ENCODE results near the gene AKNA. TPM values are rescaled to one million over a fixed set of nuclear protein-coding genes. Genes with fewer than 3 reads are reported as not detected.

Gene AKNA
- total and polyA plus RNA-seq, 2 donors from 2014 or later = 6.1 to 52.1 TPM

GRCh38 chr9:114378016-114378415 is 9.8 kb downstream of the AKNA start:
- no peak for DNase-seq
- peaks cover 0 to 8% (median 0%) of the 10 kb centered on the region in 3 donors for H3K4me1 ChIP-seq (ENCODE audit: control insufficient read depth in 2 of 3, insufficient read depth in 2 of 3, low read depth in 1 of 3, low read length in 3 of 3)
- FAIRE-seq = no peak
- H3K27me3 ChIP-seq (ENCODE audit: control insufficient read depth, insufficient read depth, low read length) = no peaks in the 10 kb centered on the region
- no peaks in the 10 kb centered on the region for H3K9me3 ChIP-seq (ENCODE audit: control insufficient read depth in 2 of 3, insufficient read depth in 1 of 3, low read length in 3 of 3)
- no peak overlapping the region for H3K27ac ChIP-seq (ENCODE audit: low read depth in 2 of 2, low read length in 2 of 2)
- TF ChIP-seq, protein P1, sequence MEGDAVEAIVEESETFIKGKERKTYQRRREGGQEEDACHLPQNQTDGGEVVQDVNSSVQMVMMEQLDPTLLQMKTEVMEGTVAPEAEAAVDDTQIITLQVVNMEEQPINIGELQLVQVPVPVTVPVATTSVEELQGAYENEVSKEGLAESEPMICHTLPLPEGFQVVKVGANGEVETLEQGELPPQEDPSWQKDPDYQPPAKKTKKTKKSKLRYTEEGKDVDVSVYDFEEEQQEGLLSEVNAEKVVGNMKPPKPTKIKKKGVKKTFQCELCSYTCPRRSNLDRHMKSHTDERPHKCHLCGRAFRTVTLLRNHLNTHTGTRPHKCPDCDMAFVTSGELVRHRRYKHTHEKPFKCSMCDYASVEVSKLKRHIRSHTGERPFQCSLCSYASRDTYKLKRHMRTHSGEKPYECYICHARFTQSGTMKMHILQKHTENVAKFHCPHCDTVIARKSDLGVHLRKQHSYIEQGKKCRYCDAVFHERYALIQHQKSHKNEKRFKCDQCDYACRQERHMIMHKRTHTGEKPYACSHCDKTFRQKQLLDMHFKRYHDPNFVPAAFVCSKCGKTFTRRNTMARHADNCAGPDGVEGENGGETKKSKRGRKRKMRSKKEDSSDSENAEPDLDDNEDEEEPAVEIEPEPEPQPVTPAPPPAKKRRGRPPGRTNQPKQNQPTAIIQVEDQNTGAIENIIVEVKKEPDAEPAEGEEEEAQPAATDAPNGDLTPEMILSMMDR (IDR thresholded peaks at IDR 0.05; ENCODE audit: borderline replicate concordance, extremely low read depth, insufficient read depth) = no peak
- intact Hi-C loops (cut with DNase I) = no loop called here
- no peak overlapping the region for H3K9ac ChIP-seq (ENCODE audit: low read length in 3 of 3)
- H3K4me3 ChIP-seq (ENCODE audit: low read length in 3 of 3) = no peak overlapping the region
- H3K36me3 ChIP-seq (ENCODE audit: control insufficient read depth in 2 of 3, insufficient read depth in 3 of 3, low read length in 3 of 3) = peaks cover 2 to 8% (median 5%) of the 10 kb centered on the region in 3 donors

GRCh38 chr9:114376586-114377445 is 11.0 kb downstream of the AKNA start:
- no peak for FAIRE-seq

DNA sequence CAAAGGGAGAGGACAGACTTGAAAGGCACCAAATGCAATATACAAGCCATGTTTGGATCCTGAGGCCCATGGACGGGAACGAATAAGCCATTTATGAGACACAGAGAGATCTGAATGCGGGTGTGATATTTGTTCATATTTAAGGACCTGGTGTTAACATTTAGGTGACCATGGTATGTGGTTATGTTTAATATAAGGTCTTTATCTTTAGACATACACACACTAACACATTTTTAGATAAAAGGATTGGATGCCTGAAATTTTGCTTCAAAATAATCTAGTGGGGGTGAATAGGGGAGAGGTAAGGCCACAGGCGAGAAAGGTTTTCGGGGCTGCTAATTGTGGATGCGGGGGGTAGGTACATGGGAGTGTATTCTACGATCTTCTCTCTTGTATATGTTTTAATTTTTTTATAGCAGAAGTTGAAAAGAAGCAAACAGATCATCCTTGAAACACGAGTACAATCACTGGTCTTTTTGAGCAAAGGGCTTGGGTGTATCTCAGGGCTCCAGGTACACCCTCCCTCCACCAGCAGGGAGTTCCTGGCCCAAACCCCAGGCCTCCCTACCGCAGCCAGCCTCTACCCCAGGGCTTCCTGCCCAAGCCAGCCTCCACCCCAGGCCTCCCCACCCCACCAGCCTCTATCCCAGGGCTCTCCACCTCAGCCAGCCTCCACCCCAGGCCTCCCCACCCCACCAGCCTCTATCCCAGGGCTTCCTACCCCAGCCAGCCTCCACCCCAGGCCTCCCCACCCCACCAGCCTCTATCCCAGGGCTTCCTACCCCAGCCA is 12.2 kb downstream of the AKNA start:
- FAIRE-seq (no peak), DNase-seq (peak in 1 of 5 donors; percentile 35)
- Histone ChIP-seq H3K4me3 (ENCODE audit: low read length in 3 of 3) (no peak overlapping the region), H3K27ac (ENCODE audit: low read depth in 2 of 2, low read length in 2 of 2) (no peak overlapping the region), H3K36me3 (ENCODE audit: control insufficient read depth in 2 of 3, insufficient read depth in 3 of 3, low read length in 3 of 3) (peaks cover 2 to 9% (median 8%) of the 10 kb centered on the region in 3 donors), H3K9ac (ENCODE audit: low read length in 3 of 3) (no peak overlapping the region), H3K9me3 (ENCODE audit: control insufficient read depth in 2 of 3, insufficient read depth in 1 of 3, low read length in 3 of 3) (no peaks in the 10 kb centered on the region), H3K4me1 (ENCODE audit: control insufficient read depth in 2 of 3, insufficient read depth in 2 of 3, low read depth in 1 of 3, low read length in 3 of 3) (peaks cover 0 to 8% (median 0%) of the 10 kb centered on the region in 3 donors), H3K27me3 (ENCODE audit: control insufficient read depth, insufficient read depth, low read length) (no peaks in the 10 kb centered on the region)
- TF ChIP-seq, protein P1 (IDR thresholded peaks at IDR 0.05; ENCODE audit: borderline replicate concordance, extremely low read depth, insufficient read depth) = no peak
- intact Hi-C loops (cut with DNase I) = no loop called here

More at GRCh38 chr9:114376586-114377445, 11.0 kb downstream of the AKNA start:
- intact Hi-C loops (cut with DNase I) = no loop called here
- no peak overlapping the region for H3K9ac ChIP-seq (ENCODE audit: low read length in 3 of 3)
- H3K9me3 ChIP-seq (ENCODE audit: control insufficient read depth in 2 of 3, insufficient read depth in 1 of 3, low read length in 3 of 3) = no peaks in the 10 kb centered on the region
- H3K27ac ChIP-seq (ENCODE audit: low read depth in 2 of 2, low read length in 2 of 2) = no peak overlapping the region
- no peak overlapping the region for H3K4me3 ChIP-seq (ENCODE audit: low read length in 3 of 3)
- TF ChIP-seq, protein P1 (IDR thresholded peaks at IDR 0.05; ENCODE audit: borderline replicate concordance, extremely low read depth, insufficient read depth) = no peak
- H3K4me1 ChIP-seq (ENCODE audit: control insufficient read depth in 2 of 3, insufficient read depth in 2 of 3, low read depth in 1 of 3, low read length in 3 of 3) = peaks cover 0 to 2% (median 0%) of the 10 kb centered on the region in 3 donors
- no peaks in the 10 kb centered on the region for H3K27me3 ChIP-seq (ENCODE audit: control insufficient read depth, insufficient read depth, low read length)
- H3K36me3 ChIP-seq (ENCODE audit: control insufficient read depth in 2 of 3, insufficient read depth in 3 of 3, low read length in 3 of 3) = peaks cover 2 to 8% (median 5%) of the 10 kb centered on the region in 3 donors
- no peak for DNase-seq

Data from kidney (tissue), 14 donors.